GM19452 (cell line): ENCODE results near the gene ST6GALNAC2.
"Not testable (repeated sequence)": the region's sequence is repeated elsewhere in the genome, so short reads cannot be mapped to it uniquely, and the experiment has no call there.

Experiments used
- ATAC-seq: cut with Tn5 transposase; IDR thresholded peaks from one replicate; pipeline ENCODE4 v1.9.1; 2021; ENCODE audit not compliant: unreplicated experiment

The ST6GALNAC2 gene

GRCh38 chr17:76541739-76542454, 43.8 kb downstream of the ST6GALNAC2 start:
- ATAC-seq, result no peak

DNA sequence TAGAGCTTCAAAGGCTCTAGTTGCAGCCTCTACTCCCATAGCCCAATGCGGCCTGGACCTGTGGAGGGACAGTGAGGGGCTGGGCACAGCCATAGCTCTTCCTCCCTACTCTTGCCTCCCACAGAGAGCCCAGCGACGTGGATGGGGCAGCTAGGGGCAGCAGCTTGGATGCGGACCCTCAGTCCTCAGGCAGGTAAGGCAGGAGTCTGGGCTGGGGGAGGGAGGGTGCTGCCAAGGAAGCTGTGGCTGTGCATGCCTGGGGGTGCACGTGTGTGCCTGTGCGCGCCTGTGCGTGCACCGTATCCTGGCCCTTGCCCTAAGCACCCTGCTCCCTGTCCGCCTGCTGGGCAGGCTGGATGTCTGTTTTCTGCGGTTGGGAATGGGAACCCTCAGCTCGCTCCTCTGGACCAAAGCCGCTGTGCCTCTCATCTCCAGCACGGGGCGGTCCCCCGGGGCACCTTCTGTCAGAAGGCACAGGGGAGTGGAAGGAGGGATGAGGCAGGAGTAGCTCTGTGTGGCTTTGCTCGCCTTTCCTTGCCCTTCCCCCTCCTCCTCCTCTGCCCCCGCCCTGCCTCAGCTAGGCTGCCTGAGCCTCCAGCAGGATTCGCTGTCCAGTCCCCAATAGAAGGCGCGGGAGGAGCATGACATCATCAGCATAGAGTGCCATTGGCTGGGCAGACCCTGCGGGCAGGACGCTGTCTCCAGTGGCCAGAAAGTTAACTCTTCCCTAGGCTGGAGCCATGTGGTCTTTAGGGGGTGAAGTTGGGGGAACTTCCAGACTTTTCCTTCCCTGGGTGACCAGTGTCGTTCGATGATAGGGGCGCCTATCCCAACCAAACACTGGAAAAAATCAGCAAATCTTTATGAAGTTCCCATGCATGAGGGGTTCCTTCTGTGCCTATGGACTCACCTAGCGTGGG, 45.0 kb downstream of the ST6GALNAC2 start:
- no peak for ATAC-seq

DNA sequence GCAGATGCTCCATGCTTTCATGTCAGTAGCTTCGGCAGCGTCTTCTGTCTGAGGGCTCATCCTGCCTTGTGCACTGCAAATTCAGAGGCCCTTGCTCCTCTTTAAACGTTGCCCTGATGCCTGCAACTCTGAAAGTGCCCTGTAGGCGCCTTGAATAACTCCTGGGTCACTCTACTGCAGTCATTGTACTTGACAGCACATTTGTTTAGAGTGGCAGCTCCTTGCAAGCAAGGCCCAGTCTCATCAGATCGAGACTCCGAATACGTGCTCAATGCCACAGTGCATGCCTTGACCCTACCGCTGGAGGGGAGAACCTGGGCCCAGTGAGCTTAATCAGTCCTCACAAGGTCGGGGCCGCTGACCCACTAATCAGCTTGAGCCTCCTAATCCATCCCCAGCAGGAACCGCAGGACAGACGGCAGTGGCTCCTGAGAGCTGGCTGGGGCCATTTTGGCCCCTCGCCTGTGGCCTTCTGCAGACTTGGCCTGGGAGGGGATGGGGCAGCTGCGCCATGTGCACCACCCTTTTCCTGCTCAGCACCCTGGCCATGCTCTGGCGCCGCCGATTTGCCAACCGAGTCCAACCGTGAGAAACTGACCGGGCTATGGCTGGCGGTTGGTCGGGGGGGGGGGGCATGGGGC, 45.9 kb downstream of the ST6GALNAC2 start, which contains the start of gene PRCD:
TSS of gene PRCD (plus strand) at position 414 of the 641 bp plus-strand sequence. CDS start at position 512, 98 bp downstream.
- no peak for ATAC-seq

DNA sequence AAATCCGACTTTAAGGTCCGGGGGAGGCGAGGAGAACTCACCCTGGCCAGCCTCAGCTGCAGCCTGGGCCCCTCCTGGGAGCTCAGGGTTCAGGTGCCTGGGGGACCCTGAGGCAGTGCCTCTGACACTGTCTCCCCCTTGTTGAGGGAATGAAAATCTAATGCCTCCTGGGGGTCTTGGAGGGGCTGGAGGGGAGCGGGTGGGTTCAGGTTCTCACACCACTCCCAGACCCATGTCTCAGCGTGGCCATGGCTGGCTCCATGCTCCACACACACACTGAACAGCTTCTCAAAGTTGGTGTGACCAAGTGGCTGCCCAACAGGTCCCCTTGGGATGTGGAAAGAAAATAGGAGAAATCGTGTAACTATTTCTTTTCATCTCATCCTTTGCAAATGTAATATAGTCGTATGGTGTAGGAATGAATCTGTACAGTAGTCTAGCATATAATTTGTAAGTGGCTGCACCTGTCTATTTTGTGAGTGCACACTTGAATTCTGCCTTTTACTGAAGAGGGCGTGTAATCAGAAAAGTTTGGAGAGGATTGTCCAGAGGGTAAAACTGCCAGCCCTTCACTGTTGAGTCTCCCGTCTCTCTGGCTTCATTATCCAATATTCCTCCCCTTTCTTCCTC, 46.6 kb downstream of the ST6GALNAC2 start:
- ATAC-seq, result no peak

GRCh38 chr17:76538281-76538931, 47.3 kb downstream of the ST6GALNAC2 start:
- no peak for ATAC-seq

GRCh38 chr17:76537578-76538280, 47.9 kb downstream of the ST6GALNAC2 start, which contains the start of gene CYGB:
Gene CYGB (minus strand): TSS chr17:76537709. CDS start chr17:76537542, 167 bp downstream.
- ATAC-seq, result no peak

GRCh38 chr17:76537288-76537577, 48.4 kb downstream of the ST6GALNAC2 start:
- ATAC-seq, result no peak

- no peak for ATAC-seq
Observed at GRCh38 chr17:76536511-76537287, 49.0 kb downstream of the ST6GALNAC2 start.

DNA sequence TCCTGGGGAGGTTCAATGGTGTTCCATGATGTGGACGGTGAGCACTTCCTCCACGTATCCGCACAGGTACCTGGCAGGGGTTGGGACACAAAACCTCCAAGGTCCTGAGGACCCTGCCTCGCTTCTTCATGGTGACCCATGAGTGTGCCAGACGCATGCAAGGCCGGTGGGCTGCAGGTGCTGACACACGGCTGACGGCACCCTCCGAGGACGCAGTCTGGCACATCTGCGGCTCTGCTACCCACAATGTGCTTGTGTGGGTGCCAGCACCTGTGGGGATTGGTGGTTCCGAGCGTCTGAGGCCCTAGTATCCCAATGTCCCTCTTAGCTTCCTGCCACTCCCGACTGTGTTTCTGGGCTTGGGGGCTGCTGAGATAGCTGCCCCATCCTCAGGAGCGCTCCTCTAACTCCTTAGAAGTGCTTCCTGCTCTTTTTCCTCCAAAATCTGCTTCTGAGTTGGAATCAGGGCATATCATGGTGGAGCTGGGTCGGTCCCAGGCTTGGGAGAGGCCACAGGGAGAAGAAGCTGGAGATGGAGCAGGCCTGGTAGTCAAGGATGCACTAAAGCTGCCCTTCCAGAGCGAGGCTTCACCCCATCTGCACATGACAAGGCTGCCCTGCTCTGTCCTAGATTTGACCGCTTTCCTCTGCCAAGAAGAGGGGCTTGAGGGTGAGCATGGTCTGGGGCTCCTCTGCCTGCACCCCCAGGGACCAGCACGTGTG, 49.7 kb downstream of the ST6GALNAC2 start:
- no peak for ATAC-seq

DNA sequence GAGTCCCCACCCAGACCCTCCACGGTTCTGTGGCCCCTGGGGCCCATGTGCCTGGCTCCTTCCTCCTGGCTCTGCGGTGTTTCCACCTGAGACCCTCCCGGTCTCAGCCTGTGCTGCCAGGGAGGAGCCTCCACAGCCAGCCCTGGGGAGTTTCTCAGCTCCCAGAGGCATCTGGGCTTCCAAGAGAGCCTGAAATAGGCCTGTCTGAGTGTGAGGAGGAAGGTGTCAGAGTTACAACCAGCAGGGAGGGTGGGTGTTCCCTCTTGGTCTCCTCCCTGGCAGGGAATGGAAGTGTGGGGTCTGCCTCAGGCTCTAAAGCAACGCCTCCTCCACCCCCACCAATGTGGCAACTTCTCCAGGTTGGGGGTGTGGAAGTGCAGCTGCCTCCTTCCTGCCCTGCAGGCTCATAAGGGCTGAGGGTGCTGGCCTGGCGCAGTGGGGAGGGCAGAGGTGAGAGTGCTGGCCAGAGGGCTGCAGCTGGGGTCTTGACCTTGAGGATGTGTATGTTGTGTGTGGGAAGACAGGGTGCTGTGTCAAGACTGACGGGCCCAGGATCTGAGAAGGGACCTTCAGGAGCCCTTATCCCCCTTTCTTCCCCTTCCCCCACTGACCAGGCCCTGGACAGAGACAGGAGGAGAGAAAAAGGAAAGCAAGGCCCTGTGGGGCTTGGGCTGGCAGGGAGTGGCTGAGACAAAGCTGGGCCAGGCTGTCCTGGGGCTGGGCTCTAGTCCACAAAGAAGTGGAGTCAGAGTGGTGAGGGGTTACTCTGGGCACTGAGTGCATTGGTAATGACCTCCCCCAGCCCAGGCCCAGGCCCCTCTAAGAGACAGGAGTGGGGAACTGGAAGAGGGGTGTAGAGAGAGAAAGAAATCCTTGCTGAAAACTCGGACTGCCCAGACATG, 50.6 kb downstream of the ST6GALNAC2 start:
- no peak for ATAC-seq

- ATAC-seq, result not testable (repeated sequence)
Observed at GRCh38 chr17:76533640-76534359, 51.9 kb downstream of the ST6GALNAC2 start.

DNA sequence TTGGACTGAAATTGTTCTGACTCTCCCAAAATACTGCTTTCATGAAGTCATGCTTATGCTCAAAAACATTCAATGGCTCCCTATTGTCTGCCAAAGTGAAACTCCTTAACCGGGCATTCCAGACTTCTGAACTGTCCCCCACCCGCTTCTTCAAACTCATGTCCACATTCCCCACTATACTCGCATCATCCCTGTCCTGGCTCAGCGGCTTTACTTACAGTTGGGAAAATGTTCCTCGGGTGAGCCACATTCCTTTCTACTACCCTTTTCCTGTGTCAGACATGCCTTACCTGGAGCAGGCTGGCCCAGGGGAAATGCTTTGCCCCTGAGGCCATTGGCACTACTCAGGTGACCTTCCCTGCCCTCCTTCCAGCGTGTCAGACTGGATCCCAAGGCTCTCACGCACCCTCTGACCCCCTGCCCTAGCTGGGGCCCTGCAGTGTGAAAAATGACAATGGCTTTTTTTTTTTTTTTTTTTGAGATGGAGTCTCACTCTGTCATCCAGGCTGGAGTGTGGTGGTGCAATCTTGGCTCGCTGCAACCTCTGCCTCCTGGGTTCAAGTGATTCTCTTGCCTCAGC, 53.5 kb downstream of the ST6GALNAC2 start:
- ATAC-seq, result no peak

DNA sequence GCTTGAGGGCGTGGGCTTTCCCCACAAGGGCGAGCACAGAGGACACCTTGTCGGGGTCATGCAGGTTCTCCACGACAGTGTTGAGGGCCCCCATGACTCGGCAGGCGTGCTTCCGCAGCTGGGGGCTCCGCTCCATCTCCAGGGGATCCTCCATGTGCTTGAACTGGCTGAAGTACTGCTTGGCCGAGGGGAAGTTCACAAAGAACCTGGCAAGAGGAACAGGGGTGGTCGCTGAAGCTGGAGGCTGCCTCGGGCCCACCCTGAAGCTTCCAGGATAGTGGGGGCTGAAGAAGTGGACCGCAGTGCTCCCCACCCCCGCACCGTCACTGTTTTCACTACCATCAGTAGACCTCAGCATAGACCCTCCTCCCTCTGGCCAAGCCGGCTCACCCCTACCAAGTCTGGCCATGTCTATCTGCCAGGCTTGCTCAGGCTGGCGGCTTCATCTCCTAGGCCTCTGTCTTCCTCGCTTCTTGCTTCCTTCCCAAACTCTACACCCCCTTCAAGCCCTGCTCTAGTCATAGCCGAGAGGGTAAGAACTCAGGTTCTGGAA, 54.1 kb downstream of the ST6GALNAC2 start:
- no peak for ATAC-seq

DNA sequence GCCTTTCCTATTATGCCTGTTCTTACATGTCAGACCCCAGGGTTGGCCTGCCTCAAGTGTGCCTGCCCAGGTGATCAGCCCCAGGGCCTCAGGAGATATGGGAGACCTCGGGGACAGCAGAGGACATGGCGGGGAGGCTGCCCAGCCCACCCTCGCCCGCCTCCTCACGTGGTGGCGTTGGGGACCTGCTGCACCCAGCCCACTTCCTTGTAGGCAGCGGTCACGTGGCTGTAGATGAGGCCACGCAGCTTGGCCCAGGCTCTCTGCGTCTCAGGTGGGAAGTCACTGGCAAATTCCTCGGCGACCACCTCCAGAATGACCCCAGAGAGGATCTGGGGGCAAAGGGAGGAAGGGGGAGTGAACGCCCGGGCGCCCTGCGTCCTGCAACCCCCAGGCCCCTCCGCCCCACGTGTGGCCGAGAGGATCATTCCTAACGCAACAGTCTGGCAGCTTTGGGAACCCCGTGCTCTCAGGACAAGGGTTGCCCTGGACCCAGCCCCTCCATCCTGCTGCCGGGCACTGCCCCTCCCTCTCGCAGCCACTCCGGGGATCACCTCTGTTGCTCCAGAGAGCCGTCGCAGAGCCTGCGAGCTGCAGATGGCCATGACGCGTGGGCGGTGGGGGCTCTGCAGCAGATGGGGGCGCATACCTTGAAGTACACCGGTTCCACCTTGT, 54.7 kb downstream of the ST6GALNAC2 start:
- ATAC-seq, result no peak

DNA sequence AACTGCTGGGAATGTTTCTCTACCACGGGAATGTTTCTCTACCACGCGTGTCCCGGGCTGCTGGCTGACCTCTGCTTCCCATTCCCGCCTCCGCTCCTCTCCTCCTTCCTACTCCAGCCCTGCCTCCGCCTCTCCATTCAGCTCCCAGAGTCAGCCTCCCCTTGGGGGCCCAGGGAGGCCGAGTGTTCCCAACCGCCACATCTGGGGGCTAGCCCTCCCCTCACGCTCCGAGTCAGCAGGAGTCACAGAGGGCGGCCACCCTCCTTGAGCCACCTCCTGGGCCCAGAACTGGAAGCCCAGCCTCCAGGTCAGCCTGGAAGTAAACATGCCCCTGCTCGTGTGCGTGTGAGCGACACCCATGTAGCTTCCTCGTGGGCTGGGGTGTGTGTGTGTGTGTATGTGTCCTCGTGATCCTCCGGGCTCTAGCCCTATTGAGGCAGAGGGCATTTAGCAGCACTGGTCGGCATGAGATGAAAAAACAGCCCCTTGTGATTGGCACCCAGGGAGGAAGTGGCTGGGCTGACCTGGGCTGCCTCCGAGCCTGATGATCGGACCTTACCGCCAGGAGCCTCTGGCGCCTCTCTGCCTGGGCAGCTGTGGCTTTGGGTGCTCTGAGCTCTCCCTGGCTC, 55.5 kb downstream of the ST6GALNAC2 start:
- no peak for ATAC-seq
